Endothelial cell of umbilical vein (primary cell): Measurements from ENCODE around the gene CNDP1. TPM values are rescaled to one million over a fixed set of nuclear protein-coding genes. Genes with fewer than 3 reads are reported as not detected.

Experiments used
- BruUV-seq: library from RNA; stranded (reverse); fragments of 400-500 nt; replicated peaks from 2 replicates; lab custom pipeline; 2021; lab: Mats Ljungman, UMichigan
- CTCF ChIA-PET: fragments of 300-600, 350-600 bp; sonication (Branson Sonifier 250); formaldehyde crosslinking; loops from one replicate; lab custom pipeline; 2021; ENCODE audit warnings: antibody characterized with exemption, inconsistent platforms; lab: Charles Lee
- POLR2A ChIA-PET: fragments of 300-600, 350-600 bp; sonication (Branson Sonifier 250); formaldehyde crosslinking; loops from one replicate; lab custom pipeline; 2021; ENCODE audit warnings: antibody characterized with exemption, inconsistent platforms; lab: Charles Lee
- DNase-seq: peaks from one replicate; pipeline ENCODE4 v3.0.0-alpha.2; 2011; ENCODE audit warnings: low read depth, low spot score
- FAIRE-seq: peaks from 2 replicates; lab custom pipeline; 2011; peaks lifted over from hg19 to GRCh38; lab: Jason Lieb, UNC
- H2AFZ ChIP-seq: 2 replicates; pipeline ENCODE4 v1.6.0; 2012; ENCODE audit warnings: low read depth, low read length, control low read depth, inconsistent platforms
- H3K27ac ChIP-seq: 2 replicates; pipeline ENCODE4 v1.5.1; 2011; ENCODE audit warnings: low read depth, mild to moderate bottlenecking, control low read depth, low read length, moderate library complexity; ENCODE audit not compliant: insufficient read depth
- H3K27me3 ChIP-seq, 2 experiments: 2 replicates each; pipeline versions ENCODE4 v1.6.0 to v1.6.1; 2011; ENCODE audit warnings: low read length in 2 of 2, mixed read lengths in 1 of 2; ENCODE audit not compliant: control insufficient read depth in 2 of 2, insufficient read depth in 2 of 2
- H3K36me3 ChIP-seq, 2 experiments: 2 replicates in 1 of 2; 3 replicates in 1 of 2; pipeline ENCODE4 v1.5.1; 2011; ENCODE audit warnings: low read length in 2 of 2, mild to moderate bottlenecking in 1 of 2, moderate library complexity in 1 of 2; ENCODE audit not compliant: control insufficient read depth in 2 of 2, insufficient read depth in 2 of 2; ENCODE audit errors: extremely low read depth in 1 of 2
- H3K4me1 ChIP-seq: 3 replicates; pipeline ENCODE4 v1.5.1; 2011; ENCODE audit warnings: mild to moderate bottlenecking, low read length; ENCODE audit not compliant: control insufficient read depth, insufficient read depth; ENCODE audit errors: extremely low read depth
- H3K4me2 ChIP-seq: 2 replicates; pipeline ENCODE4 v1.6.1; 2011; ENCODE audit warnings: low read length, control low read depth, mixed read lengths; ENCODE audit not compliant: insufficient read depth
- H3K4me3 ChIP-seq, 3 experiments: fragments of 200-600 bp in 1 of 3; sonication (generic), shearing (Covaris generic) in 1 of 3; replicated peaks in 1 of 3; 2 replicates each; pipeline ENCODE4 v1.5.1; 2011 to 2016; ENCODE audit warnings: control low read depth in 3 of 3, low read length in 3 of 3, mild to moderate bottlenecking in 2 of 3, inconsistent platforms in 1 of 3, low read depth in 1 of 3, moderate library complexity in 1 of 3; ENCODE audit not compliant: insufficient read depth in 1 of 3
- H3K79me2 ChIP-seq: 2 replicates; pipeline ENCODE4 v1.6.0; 2012; ENCODE audit warnings: low read length, inconsistent platforms; ENCODE audit not compliant: control insufficient read depth, insufficient read depth
- H3K9ac ChIP-seq: replicated peaks from 2 replicates; pipeline ENCODE3; 2011; ENCODE audit warnings: low read length, control low read depth; ENCODE audit not compliant: insufficient read depth; ENCODE audit errors: extremely low read depth
- H3K9me1 ChIP-seq: replicated peaks from 3 replicates; pipeline ENCODE4 v1.6.0; 2011; ENCODE audit warnings: mild to moderate bottlenecking, low read length; ENCODE audit not compliant: control insufficient read depth, insufficient read depth; ENCODE audit errors: extremely low read depth
- H3K9me3 ChIP-seq: replicated peaks from 2 replicates; pipeline ENCODE4 v1.5.1; 2012; ENCODE audit warnings: low read length, inconsistent platforms; ENCODE audit not compliant: control insufficient read depth, insufficient read depth
- H4K20me1 ChIP-seq: replicated peaks from 2 replicates; pipeline ENCODE3; 2011; ENCODE audit warnings: mild to moderate bottlenecking, low read length; ENCODE audit not compliant: control insufficient read depth, insufficient read depth; ENCODE audit errors: extremely low read depth
- CTCF ChIP-seq, 2 donors: IDR thresholded peaks; 1 replicate in 1 of 2; 2 replicates in 1 of 2; pipeline ENCODE4 v1.5.1; 2011; ENCODE audit warnings: low read length in 2 of 2, mild to moderate bottlenecking in 2 of 2, moderate library complexity in 2 of 2, control low read depth in 1 of 2, inconsistent platforms in 1 of 2, low read depth in 1 of 2; ENCODE audit not compliant: insufficient read depth in 1 of 2; ENCODE audit errors: extremely low read depth in 1 of 2
- EZH2 ChIP-seq: IDR thresholded peaks from 2 replicates; pipeline ENCODE4 v1.6.1; 2012; ENCODE audit warnings: borderline replicate concordance, low read depth, mild to moderate bottlenecking, moderate library complexity, low read length, inconsistent platforms; ENCODE audit not compliant: severe bottlenecking
- FOS ChIP-seq: IDR thresholded peaks from 2 replicates; pipeline ENCODE4 v1.6.1; 2011; ENCODE audit warnings: mild to moderate bottlenecking, low read length, moderate library complexity, borderline replicate concordance; ENCODE audit not compliant: insufficient read depth
- GATA2 ChIP-seq: IDR thresholded peaks from 2 replicates; pipeline ENCODE4 v1.7.0; 2011; ENCODE audit warnings: low read depth, mild to moderate bottlenecking, moderate library complexity, mixed read lengths, low read length; ENCODE audit not compliant: insufficient read length, insufficient read depth
- JUN ChIP-seq: IDR thresholded peaks from 2 replicates; pipeline ENCODE4 v1.6.1; 2011; ENCODE audit warnings: borderline replicate concordance, low read depth; ENCODE audit not compliant: insufficient read length, insufficient read depth
- MYC ChIP-seq: IDR thresholded peaks from one replicate; pipeline ENCODE4 v1.6.1; 2011; ENCODE audit warnings: mild to moderate bottlenecking, low read depth, low read length
- POLR2A ChIP-seq: IDR thresholded peaks from 2 replicates; pipeline ENCODE4 v1.6.1; 2012; ENCODE audit warnings: low read depth, mild to moderate bottlenecking, control low read depth, low read length
- POLR2AphosphoS5 ChIP-seq: IDR thresholded peaks from 2 replicates; pipeline ENCODE4 v1.6.1; 2012; ENCODE audit warnings: low read depth, mild to moderate bottlenecking, control low read depth, low read length, moderate library complexity; ENCODE audit not compliant: insufficient read depth
- dilution Hi-C: fragments of 300-500 bp; cut with MboI; formaldehyde crosslinking; loops from one replicate; pipeline ENCODE4 v1.15.0; 2019; ENCODE audit warnings: low sequenced_read_pairs; ENCODE audit not compliant: extremely low pct_ligation_motif_present
- intact Hi-C: fragments of 100-400 bp; cut with micrococcal nuclease; formaldehyde crosslinking; loops from one replicate; pipeline ENCODE4 v1.10.0; 2022
- polyA plus RNA-seq, 4 experiments: library from polyadenylated mRNA; depleted of rRNA in 3 of 4; stranded (reverse) in 3 of 4; unstranded in 1 of 4; fragments of >200 nt; gene quantifications; 2 replicates each; pipeline versions ENCODE4 v1.2.1 to v1.2.3, GENCODE V29; 2011 to 2012; ENCODE audit warnings: missing spikeins in 1 of 4
- total RNA-seq: library from RNA; stranded (reverse); gene quantifications from 2 replicates; pipeline ENCODE4 v1.2.3, GENCODE V29; 2021
- TF ChIP-seq, protein P1 (sequence below): IDR thresholded peaks from 2 replicates; pipeline ENCODE4 v1.6.1; 2011; ENCODE audit not compliant: insufficient read depth, insufficient read length

CNDP1 gene
- total and polyA plus RNA-seq, 2 donors (not counting 3 experiments of a cell fraction or from before 2014, with no cell fraction given): not detected

GRCh38 chr18:74516271-74517235 is 17.7 kb upstream of the CNDP1 start:
- H3K27ac ChIP-seq: no peak overlapping the region
- FAIRE-seq: no peak
- dilution Hi-C loops (no loop called here), intact Hi-C loops (no loop called here)
- no peak overlapping the region for H3K4me3 ChIP-seq
- TF ChIP-seq MYC: no peak
- no peak for TF ChIP-seq POLR2AphosphoS5
- no peak for TF ChIP-seq JUN
- TF ChIP-seq FOS: no peak
- no peak for TF ChIP-seq POLR2A
- TF ChIP-seq, protein P1, sequence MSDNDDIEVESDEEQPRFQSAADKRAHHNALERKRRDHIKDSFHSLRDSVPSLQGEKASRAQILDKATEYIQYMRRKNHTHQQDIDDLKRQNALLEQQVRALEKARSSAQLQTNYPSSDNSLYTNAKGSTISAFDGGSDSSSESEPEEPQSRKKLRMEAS: no peak
- no peak for TF ChIP-seq GATA2
- TF ChIP-seq CTCF (IDR thresholded peaks at IDR 0.05; ENCODE audit: extremely low read depth in 1 of 2, insufficient read depth in 1 of 2, low read depth in 1 of 2, low read length in 2 of 2): no peak
- no peak for TF ChIP-seq EZH2
- DNase-seq: no peak
- H4K20me1 ChIP-seq: no peaks in the 10 kb centered on the region
- no peak overlapping the region for H3K9ac ChIP-seq
- H3K4me2 ChIP-seq: no peak overlapping the region
- H2AFZ ChIP-seq: no peak overlapping the region
- H3K27me3 ChIP-seq: no peaks in the 10 kb centered on the region
- H3K79me2 ChIP-seq: no peaks in the 10 kb centered on the region
- ChIA-PET POLR2A (no interaction called here), CTCF (interaction anchor here (1.0 kb wide), 1 partner anchor 35 kb away, joined by 5 read pairs; no protein-coding TSS in a partner anchor)
- no peaks in the 10 kb centered on the region for H3K4me1 ChIP-seq
- no peaks in the 10 kb centered on the region for H3K9me3 ChIP-seq
- no peaks in the 10 kb centered on the region for H3K9me1 ChIP-seq
- H3K36me3 ChIP-seq: peaks cover 2 to 40% of the 10 kb centered on the region in 2 experiments
- no TSS peak for BruUV-seq
